Measurements from ENCODE around the gene TMEM186.
"Not testable (repeated sequence)": the region's sequence is repeated elsewhere in the genome, so short reads cannot be mapped to it uniquely, and the experiment has no call there.

The TMEM186 gene

DNA sequence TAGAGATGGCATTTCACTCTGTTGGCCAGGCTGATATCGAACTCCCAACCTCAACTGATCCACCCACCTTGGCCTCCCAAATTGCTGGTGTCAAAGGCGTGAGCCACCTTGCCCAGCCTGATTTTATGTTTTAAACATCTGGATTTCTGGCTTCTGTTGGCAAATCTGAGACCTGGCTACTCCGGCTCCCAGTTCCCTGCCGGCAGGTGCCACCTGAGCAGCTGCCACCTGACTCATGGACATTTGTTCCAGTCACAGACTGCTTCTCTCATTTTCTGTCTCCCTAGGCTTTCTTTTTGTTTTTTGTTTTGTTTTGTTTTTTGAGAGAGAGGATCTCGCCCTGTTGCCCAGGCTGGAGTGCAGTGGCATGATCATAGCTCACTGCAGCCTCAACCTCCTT is 9.8 kb upstream of the TMEM186 start:
- no peak overlapping the region for H3K4me3 ChIP-seq (ENCODE audit: low read depth, low read length)
- DNase-seq (ENCODE audit: low read depth) = no peak
- no peak for TF ChIP-seq CTCF (IDR thresholded peaks at IDR 0.05; ENCODE audit: control insufficient read depth, extremely low read depth, insufficient read depth)

- no peak for DNase-seq (ENCODE audit: low read depth)
- H3K4me3 ChIP-seq (ENCODE audit: low read depth, low read length) = no peak overlapping the region
- TF ChIP-seq CTCF (IDR thresholded peaks at IDR 0.05; ENCODE audit: control insufficient read depth, extremely low read depth, insufficient read depth) = no peak
Observed at GRCh38 chr16:8806272-8806983, 9.0 kb upstream of the TMEM186 start.

GRCh38 chr16:8804313-8804712 is 6.9 kb upstream of the TMEM186 start:
- no peak for TF ChIP-seq CTCF (IDR thresholded peaks at IDR 0.05; ENCODE audit: control insufficient read depth, extremely low read depth, insufficient read depth)
- H3K4me3 ChIP-seq (ENCODE audit: low read depth, low read length) = no peak overlapping the region
- no peak for DNase-seq (ENCODE audit: low read depth)

GRCh38 chr16:8803733-8804132 is 6.3 kb upstream of the TMEM186 start:
- H3K4me3 ChIP-seq (ENCODE audit: low read depth, low read length); DNase-seq (ENCODE audit: low read depth): not testable (repeated sequence)

- TF ChIP-seq CTCF (IDR thresholded peaks at IDR 0.05; ENCODE audit: control insufficient read depth, extremely low read depth, insufficient read depth) = no peak
- DNase-seq (ENCODE audit: low read depth) = no peak
- H3K4me3 ChIP-seq (ENCODE audit: low read depth, low read length) = no peak overlapping the region
Observed at GRCh38 chr16:8801701-8802100, 4.3 kb upstream of the TMEM186 start.

GRCh38 chr16:8798535-8799157 is 1.2 kb upstream of the TMEM186 start:
- peak overlapping the region; percentile 91 for H3K4me3 ChIP-seq (ENCODE audit: low read depth, low read length)
- no peak for TF ChIP-seq CTCF (IDR thresholded peaks at IDR 0.05; ENCODE audit: control insufficient read depth, extremely low read depth, insufficient read depth)
- no peak for DNase-seq (ENCODE audit: low read depth)

DNA sequence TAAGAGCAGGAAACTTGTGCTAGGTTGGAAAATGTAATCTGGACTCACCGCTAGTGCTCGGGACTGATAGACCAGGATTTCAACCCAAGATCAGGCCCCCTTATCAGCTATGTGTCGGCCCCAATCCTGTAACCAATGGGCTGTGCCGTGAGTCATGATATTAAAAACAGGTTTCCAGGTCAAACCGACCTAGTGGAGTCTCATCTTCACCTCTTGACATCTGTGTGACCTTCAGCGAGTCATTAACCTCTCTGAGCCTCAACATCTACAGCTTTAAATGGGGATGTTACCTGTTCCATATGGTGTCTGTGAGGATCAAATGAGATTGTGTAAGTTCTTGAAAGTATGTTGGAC is 712 bp upstream of the TMEM186 start:
- DNase-seq (ENCODE audit: low read depth) = no peak
- TF ChIP-seq CTCF (IDR thresholded peaks at IDR 0.05; ENCODE audit: control insufficient read depth, extremely low read depth, insufficient read depth) = no peak
- peak overlapping the region; percentile 91 for H3K4me3 ChIP-seq (ENCODE audit: low read depth, low read length)
